PC-3 (cell line): ENCODE data around the gene STK4. TPM values are rescaled to one million over a fixed set of nuclear protein-coding genes. Genes with fewer than 3 reads are reported as not detected.

Experiments used
- ATAC-seq: fragments of 200-7000 bp; cut with Tn5 transposase; 2 replicates; pipeline ENCODE4 v1.9.1; 2020; ENCODE audit warnings: mild to moderate bottlenecking, moderate library complexity
- BruUV-seq: library from RNA; stranded (reverse); fragments of 400-500 nt; replicated peaks from 2 replicates; lab custom pipeline; 2021; lab: Mats Ljungman, UMichigan
- CTCF ChIA-PET: fragments of 300-600 bp; sonication (Branson Sonifier 250); formaldehyde crosslinking; loops from one replicate; lab custom pipeline; 2022; ENCODE audit warnings: antibody characterized with exemption; lab: Charles Lee
- POLR2A ChIA-PET: fragments of 300-600 bp; sonication (Branson Sonifier 250); formaldehyde crosslinking; loops from one replicate; lab custom pipeline; 2022; ENCODE audit warnings: antibody characterized with exemption; ENCODE audit not compliant: unreplicated experiment; lab: Charles Lee
- DNase-seq: peaks from one replicate; pipeline ENCODE4 v3.0.0-alpha.2; 2015
- H2AFZ ChIP-seq: fragments of 300-600 bp; sonication (generic); 2 replicates; pipeline ENCODE4 v1.6.0; 2016; ENCODE audit warnings: antibody characterized with exemption, low read length
- H3F3A ChIP-seq: fragments of 300-600 bp; sonication (generic); one replicate; pipeline ENCODE4 v1.6.0; 2017; ENCODE audit warnings: antibody characterized with exemption, low read length, control low read depth, mild to moderate bottlenecking; ENCODE audit not compliant: unreplicated experiment
- H3K27ac ChIP-seq: fragments of 300-600 bp; sonication (generic); 2 replicates; pipeline ENCODE4 v1.5.1; 2016; ENCODE audit warnings: mild to moderate bottlenecking, low read length
- H3K27me3 ChIP-seq: fragments of 300-600 bp; sonication (generic); 2 replicates; pipeline ENCODE4 v1.6.1; 2016; ENCODE audit warnings: low read length, mixed read lengths
- H3K36me3 ChIP-seq: fragments of 300-600 bp; sonication (generic); 2 replicates; pipeline ENCODE4 v1.6.1; 2016; ENCODE audit warnings: low read depth, mixed run types, low read length, mixed read lengths
- H3K4me1 ChIP-seq: fragments of 300-600 bp; sonication (generic); 2 replicates; pipeline ENCODE4 v1.5.1; 2016; ENCODE audit warnings: low read length; ENCODE audit not compliant: insufficient read depth
- H3K4me2 ChIP-seq: fragments of 300-600 bp; sonication (generic); 2 replicates; pipeline ENCODE4 v1.6.0; 2016; ENCODE audit warnings: low read length
- H3K4me3 ChIP-seq: fragments of 300-600 bp; sonication (generic); 2 replicates; pipeline ENCODE4 v1.5.1; 2016; ENCODE audit warnings: mild to moderate bottlenecking, low read length, mixed read lengths
- H3K79me2 ChIP-seq: fragments of 300-600 bp; sonication (generic); 2 replicates; pipeline ENCODE4 v1.6.1; 2017; ENCODE audit warnings: low read length, mixed read lengths
- H3K9ac ChIP-seq: fragments of 300-600 bp; sonication (generic); 2 replicates; pipeline ENCODE4 v1.6.0; 2016; ENCODE audit warnings: mild to moderate bottlenecking, low read length
- H3K9me2 ChIP-seq: fragments of 300-600 bp; sonication (generic); replicated peaks from 2 replicates; pipeline ENCODE4 v1.6.1; 2016; ENCODE audit warnings: mixed run types, low read length, mixed read lengths
- H3K9me3 ChIP-seq: fragments of 300-600 bp; sonication (generic); 2 replicates; pipeline ENCODE4 v1.6.1; 2016; ENCODE audit warnings: low read length, mixed read lengths
- H4K20me1 ChIP-seq: fragments of 300-600 bp; sonication (generic); 2 replicates; pipeline ENCODE4 v1.6.1; 2016; ENCODE audit warnings: low read length, mixed read lengths
- CTCF ChIP-seq: fragments of 300-600 bp; sonication (generic); conservative IDR thresholded peaks from 2 replicates; pipeline ENCODE4 v1.5.1; 2017; ENCODE audit warnings: antibody characterized with exemption, low read depth, mild to moderate bottlenecking, low read length
- EZH2 ChIP-seq: fragments of 300-600 bp; sonication (generic); IDR thresholded peaks from one replicate; pipeline ENCODE4 v1.6.1; 2017; ENCODE audit warnings: antibody characterized with exemption, mild to moderate bottlenecking, low read length; ENCODE audit not compliant: unreplicated experiment
- EZH2phosphoT487 ChIP-seq: fragments of 300-600 bp; sonication (generic); IDR thresholded peaks from 2 replicates; pipeline ENCODE4 v1.6.1; 2018; ENCODE audit warnings: mild to moderate bottlenecking, antibody characterized with exemption, low read length, borderline replicate concordance
- intact Hi-C: fragments of 100-400 bp; cut with micrococcal nuclease; formaldehyde crosslinking; loops from 2 replicates; pipeline ENCODE4 v1.9.0; 2023
- total RNA-seq: library from RNA; depleted of rRNA; stranded (reverse); fragments of >200 nt; gene quantifications from 2 replicates; pipeline ENCODE4 v1.2.3, GENCODE V29; 2014

STK4 gene
- total RNA-seq, 1 experiment from 2014 or later, result 18.6 TPM

DNA sequence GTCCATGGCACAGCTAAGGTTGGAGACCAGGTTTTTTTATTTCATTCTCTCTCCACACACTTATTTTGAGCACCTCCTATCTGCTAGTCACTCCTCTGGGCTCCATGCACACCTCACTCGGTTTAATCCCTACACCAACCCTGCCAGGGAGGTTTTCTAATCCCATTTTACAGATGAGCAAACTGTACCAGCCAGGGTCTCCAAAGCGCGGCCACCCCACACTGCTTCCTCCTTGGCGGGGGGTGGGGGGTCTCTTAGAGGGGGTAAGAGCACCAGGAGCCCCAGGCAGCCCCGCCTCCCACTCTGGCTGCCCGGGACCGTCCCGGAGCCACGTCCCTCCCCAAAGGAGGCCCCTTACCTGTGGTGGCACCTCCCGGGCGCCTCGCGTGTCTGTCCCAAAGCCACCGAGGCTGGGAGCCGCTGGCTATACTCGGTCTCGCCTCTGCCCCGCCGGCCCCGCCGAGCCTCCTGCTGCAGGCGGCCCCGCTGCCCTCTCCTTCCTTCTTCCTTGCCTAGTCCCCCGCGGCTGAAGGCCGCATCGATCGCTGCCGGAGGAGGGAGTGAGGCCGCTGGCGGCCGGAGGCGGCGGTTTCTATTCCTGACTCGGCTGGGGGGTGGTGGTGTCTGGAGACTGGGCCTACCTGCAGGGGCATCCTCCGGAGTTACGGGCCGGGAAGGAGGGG is 134.4 kb downstream of the STK4 start, which contains the start of gene KCNS1:
Gene KCNS1 (minus strand): TSS at position 565 of the 683 bp plus-strand sequence. CDS start 1,891 bp downstream, outside the sequence.
- H3K9me3 ChIP-seq, result no peaks in the 10 kb centered on the region
- DNase-seq, result no peak
- H3K27ac ChIP-seq, result no peak within 1 kb of the TSS
- no peaks in the 10 kb centered on the region for H3K36me3 ChIP-seq
- peaks cover 10% of the 10 kb centered on the region for H3K4me1 ChIP-seq
- no peak within 1 kb of the TSS for H2AFZ ChIP-seq
- H3K27me3 ChIP-seq, result no peaks in the 10 kb centered on the region
- H3K9ac ChIP-seq, result no peak within 1 kb of the TSS
- H3F3A ChIP-seq, result no peaks in the 10 kb centered on the region
- BruUV-seq, result no TSS peak
- no peaks in the 10 kb centered on the region for H3K9me2 ChIP-seq
- H3K79me2 ChIP-seq, result no peaks in the 10 kb centered on the region
- intact Hi-C loops, result no loop called here
- no peak within 1 kb of the TSS for H3K4me3 ChIP-seq
- ChIA-PET POLR2A (no interaction called here), CTCF (interaction anchor here (0.6 to 1.4 kb wide), 2 partner anchors 57 to 58 kb away, joined by 3 to 5 read pairs; no protein-coding TSS in a partner anchor)
- H4K20me1 ChIP-seq, result no peaks in the 10 kb centered on the region
- no peak for ATAC-seq
- H3K4me2 ChIP-seq, result no peak within 1 kb of the TSS
- TF ChIP-seq EZH2phosphoT487 (no peak), CTCF (no peak), EZH2 (no peak)

GRCh38 chr20:45101333-45101850 is 135.1 kb downstream of the STK4 start:
- DNase-seq (no peak), ATAC-seq (no peak)
- H3K4me3 ChIP-seq, result no peak overlapping the region
- H2AFZ ChIP-seq, result no peak overlapping the region
- no peak overlapping the region for H3K9ac ChIP-seq
- no peaks in the 10 kb centered on the region for H3K9me3 ChIP-seq
- no peak overlapping the region for H3K4me2 ChIP-seq
- no peaks in the 10 kb centered on the region for H3F3A ChIP-seq
- H3K27ac ChIP-seq, result no peak overlapping the region
- TF ChIP-seq CTCF (no peak), EZH2 (no peak), EZH2phosphoT487 (no peak)
- no peaks in the 10 kb centered on the region for H3K79me2 ChIP-seq
- CTCF ChIA-PET, result no interaction called here
- intact Hi-C loops, result no loop called here
- H4K20me1 ChIP-seq, result no peaks in the 10 kb centered on the region
- no TSS peak for BruUV-seq
- POLR2A ChIA-PET, result no interaction called here
- no peaks in the 10 kb centered on the region for H3K9me2 ChIP-seq
- no peaks in the 10 kb centered on the region for H3K27me3 ChIP-seq
- no peaks in the 10 kb centered on the region for H3K36me3 ChIP-seq
- peaks cover 10% of the 10 kb centered on the region for H3K4me1 ChIP-seq

GRCh38 chr20:45103072-45103471 is 136.8 kb downstream of the STK4 start:
- no peaks in the 10 kb centered on the region for H3K9me3 ChIP-seq
- H3K27ac ChIP-seq, result no peak overlapping the region
- BruUV-seq, result no TSS peak
- no peaks in the 10 kb centered on the region for H3K79me2 ChIP-seq
- H2AFZ ChIP-seq, result no peak overlapping the region
- TF ChIP-seq EZH2phosphoT487, result no peak
- TF ChIP-seq CTCF, result no peak
- TF ChIP-seq EZH2, result no peak
- H3K4me1 ChIP-seq, result peaks cover 10% of the 10 kb centered on the region
- H3K9ac ChIP-seq, result no peak overlapping the region
- no peaks in the 10 kb centered on the region for H3K9me2 ChIP-seq
- ATAC-seq (no peak), DNase-seq (no peak)
- ChIA-PET CTCF (no interaction called here), POLR2A (interaction anchor here (0.6 kb wide), 1 partner anchor 163 kb away, joined by 3 read pairs; no protein-coding TSS in a partner anchor)
- H3F3A ChIP-seq, result no peaks in the 10 kb centered on the region
- no peak overlapping the region for H3K4me2 ChIP-seq
- H4K20me1 ChIP-seq, result no peaks in the 10 kb centered on the region
- intact Hi-C loops, result no loop called here
- no peaks in the 10 kb centered on the region for H3K27me3 ChIP-seq
- no peak overlapping the region for H3K4me3 ChIP-seq
- no peaks in the 10 kb centered on the region for H3K36me3 ChIP-seq
